Esophagus squamous epithelium (tissue), 5 donors: Measurements from ENCODE around the gene GK2. TPM values are rescaled to one million over a fixed set of nuclear protein-coding genes. Genes with fewer than 3 reads are reported as not detected.

Source experiments
- DNase-seq: peaks from one replicate; lab custom pipeline; 2025; lab: John Stamatoyannopoulos, UW
- H3K27ac ChIP-seq, 4 donors: fragments of 200-600 bp; sonication (generic); one replicate each; pipeline ENCODE4 v1.5.1; 2016 to 2019; ENCODE audit warnings: mild to moderate bottlenecking in 1 of 4
- H3K27me3 ChIP-seq, 4 donors: fragments of 200-600 bp; sonication (generic); 1 replicate in 3 of 4; 2 replicates in 1 of 4; pipeline versions ENCODE4 v1.5.1 to v1.6.0; 2017 to 2021; ENCODE audit warnings: antibody characterized with exemption in 1 of 4
- H3K36me3 ChIP-seq, 3 donors: fragments of 200-600 bp; sonication (generic); one replicate each; pipeline ENCODE4 v1.5.1; 2016 to 2019
- H3K4me1 ChIP-seq, 3 donors: fragments of 200-600 bp; sonication (generic); one replicate each; pipeline ENCODE4 v1.5.1; 2017 to 2019
- H3K4me3 ChIP-seq, 4 donors: fragments of 200-600 bp; sonication (generic); 1 replicate in 3 of 4; 2 replicates in 1 of 4; pipeline ENCODE4 v1.5.1; 2016 to 2019; ENCODE audit warnings: mild to moderate bottlenecking in 2 of 4, moderate library complexity in 1 of 4
- H3K9me3 ChIP-seq, 3 donors: fragments of 200-600 bp; sonication (generic); one replicate each; pipeline ENCODE4 v1.5.1; 2016 to 2019
- POLR2A ChIP-seq, 4 donors: fragments of 450-650 bp; IDR thresholded peaks; one replicate each; pipeline ENCODE4 v1.6.1; 2017; ENCODE audit warnings: antibody characterized with exemption in 4 of 4, mild to moderate bottlenecking in 4 of 4, moderate library complexity in 3 of 4
- WGBS, 2 donors: methylation state at CpG; one replicate each; pipeline ENCODE4 v1.1.5; 2018; 5-methylcytosine and 5-hydroxymethylcytosine counted together
- intact Hi-C: fragments of 100-400 bp; cut with DNase I; formaldehyde crosslinking; loops from one replicate; pipeline ENCODE4 v1.15.0; 2022
- total RNA-seq, 4 donors: library from RNA; depleted of rRNA; stranded (reverse); fragments of >200 nt; gene quantifications; one replicate each; pipeline ENCODE4 v1.1.0, GENCODE V29; 2016
- TF ChIP-seq, protein P1 (sequence below), 6 experiments: fragments of 450-650 bp in 4 of 6; fragments of 200-600 bp in 2 of 6; sonication (generic) in 2 of 6; IDR thresholded peaks; one replicate each; pipeline ENCODE4 v1.5.1; 2016 to 2019; ENCODE audit warnings: antibody characterized with exemption in 6 of 6, mild to moderate bottlenecking in 4 of 6, moderate library complexity in 4 of 6
- donor health status: DM: yes; HTN: yes; CAD: no.

The GK2 gene
- not detected for total RNA-seq

DNA sequence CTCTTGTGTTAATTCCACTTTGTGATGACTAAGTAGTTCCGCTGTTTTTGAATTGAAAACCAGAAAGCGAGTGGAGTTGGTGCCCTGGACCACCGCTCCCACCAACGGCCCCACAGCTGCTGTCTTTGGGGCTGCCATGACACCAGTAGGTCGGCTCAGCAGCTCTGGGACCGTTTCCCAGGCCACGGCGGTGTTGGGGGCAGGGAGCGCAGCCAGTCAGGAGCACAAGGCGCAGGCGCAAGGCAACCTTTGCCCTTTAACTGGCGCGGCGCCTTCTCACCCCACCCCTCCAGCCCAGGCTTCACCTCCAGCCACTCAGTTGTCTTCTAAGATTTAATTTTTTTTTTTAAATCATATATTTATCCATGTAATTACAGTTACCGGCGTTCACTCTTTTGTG lies at the start of gene GK2:
Gene GK2 (minus strand): TSS at position 166 of the 400 bp plus-strand sequence. CDS start 28 bp downstream, at position 138.
- no peak within 1 kb of the TSS for H3K27ac ChIP-seq
- intact Hi-C loops: no loop called here
- 89 to 91% methylated on average over 14 to 16 of the region's 16 CpGs for WGBS, 2 donors

DNA sequence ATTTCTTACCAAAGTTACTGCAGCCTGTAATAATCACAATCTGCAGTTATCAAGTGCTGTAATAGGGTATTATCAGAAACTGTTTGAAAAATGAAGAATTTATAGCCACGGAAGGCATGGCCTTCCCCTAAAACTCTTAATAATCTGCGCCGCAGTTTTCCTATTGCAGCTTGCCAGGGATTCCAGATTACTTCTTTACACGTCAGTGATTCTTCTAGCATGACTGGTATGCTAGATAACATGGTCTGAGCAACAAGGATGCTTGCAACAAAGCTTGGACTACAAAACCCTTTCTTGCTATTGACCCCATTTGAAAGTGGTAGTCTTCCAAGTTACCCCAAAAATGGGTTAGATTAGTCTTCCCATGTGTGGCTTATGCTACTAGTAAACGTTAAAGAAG lies 47.2 kb upstream of the GK2 start:
- intact Hi-C loops: no loop called here
- H3K4me1 ChIP-seq: no peaks in the 10 kb centered on the region
- no peaks in the 10 kb centered on the region for H3K27me3 ChIP-seq
- H3K36me3 ChIP-seq: no peaks in the 10 kb centered on the region
- no peaks in the 10 kb centered on the region for H3K9me3 ChIP-seq
- DNase-seq: no peak
- no peak overlapping the region for H3K27ac ChIP-seq
- WGBS, 2 donors: 59 to 68% methylated on average over 5 of the region's 5 CpGs
- H3K4me3 ChIP-seq: no peak overlapping the region
- no peak for TF ChIP-seq POLR2A (IDR thresholded peaks at IDR 0.05)
- TF ChIP-seq, protein P1, sequence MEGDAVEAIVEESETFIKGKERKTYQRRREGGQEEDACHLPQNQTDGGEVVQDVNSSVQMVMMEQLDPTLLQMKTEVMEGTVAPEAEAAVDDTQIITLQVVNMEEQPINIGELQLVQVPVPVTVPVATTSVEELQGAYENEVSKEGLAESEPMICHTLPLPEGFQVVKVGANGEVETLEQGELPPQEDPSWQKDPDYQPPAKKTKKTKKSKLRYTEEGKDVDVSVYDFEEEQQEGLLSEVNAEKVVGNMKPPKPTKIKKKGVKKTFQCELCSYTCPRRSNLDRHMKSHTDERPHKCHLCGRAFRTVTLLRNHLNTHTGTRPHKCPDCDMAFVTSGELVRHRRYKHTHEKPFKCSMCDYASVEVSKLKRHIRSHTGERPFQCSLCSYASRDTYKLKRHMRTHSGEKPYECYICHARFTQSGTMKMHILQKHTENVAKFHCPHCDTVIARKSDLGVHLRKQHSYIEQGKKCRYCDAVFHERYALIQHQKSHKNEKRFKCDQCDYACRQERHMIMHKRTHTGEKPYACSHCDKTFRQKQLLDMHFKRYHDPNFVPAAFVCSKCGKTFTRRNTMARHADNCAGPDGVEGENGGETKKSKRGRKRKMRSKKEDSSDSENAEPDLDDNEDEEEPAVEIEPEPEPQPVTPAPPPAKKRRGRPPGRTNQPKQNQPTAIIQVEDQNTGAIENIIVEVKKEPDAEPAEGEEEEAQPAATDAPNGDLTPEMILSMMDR (IDR thresholded peaks at IDR 0.05): no peak

More for the DNA sequence above, at the start of gene GK2:
- no peak within 1 kb of the TSS for H3K4me3 ChIP-seq
- no peaks in the 10 kb centered on the region for H3K9me3 ChIP-seq
- no peaks in the 10 kb centered on the region for H3K4me1 ChIP-seq
- TF ChIP-seq, protein P1 (IDR thresholded peaks at IDR 0.05): no peak
- no peak for TF ChIP-seq POLR2A (IDR thresholded peaks at IDR 0.05)
- H3K27me3 ChIP-seq: no peaks in the 10 kb centered on the region
- DNase-seq: no peak
- no peaks in the 10 kb centered on the region for H3K36me3 ChIP-seq

DNA sequence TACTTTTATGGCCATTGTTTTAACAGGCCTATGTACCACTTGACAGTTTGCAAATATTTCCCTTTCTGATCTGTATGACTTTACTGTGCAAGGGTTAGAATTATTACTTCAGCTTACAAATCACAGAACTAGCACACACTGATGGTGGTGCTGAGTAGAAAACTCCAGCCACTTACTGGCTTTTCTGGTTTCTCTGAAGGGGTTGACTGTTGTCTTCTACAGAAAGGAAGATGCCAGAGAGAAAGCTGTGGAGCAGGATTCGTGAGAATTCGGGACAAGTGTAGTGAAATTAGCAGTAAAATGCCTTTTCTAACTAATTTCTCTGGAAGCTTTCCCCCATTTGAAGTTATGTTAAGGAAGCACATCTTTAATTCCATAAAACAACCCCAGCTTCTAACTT lies 46.6 kb upstream of the GK2 start:
- Histone ChIP-seq H3K4me1 (no peaks in the 10 kb centered on the region), H3K27ac (no peak overlapping the region), H3K36me3 (no peaks in the 10 kb centered on the region), H3K27me3 (no peaks in the 10 kb centered on the region), H3K9me3 (no peaks in the 10 kb centered on the region), H3K4me3 (no peak overlapping the region)
- intact Hi-C loops: no loop called here
- DNase-seq: no peak
- WGBS, 2 donors: 40 to 64% methylated on average over 2 of the region's 2 CpGs
- TF ChIP-seq, protein P1 (IDR thresholded peaks at IDR 0.05): no peak
- TF ChIP-seq POLR2A (IDR thresholded peaks at IDR 0.05): no peak

DNA sequence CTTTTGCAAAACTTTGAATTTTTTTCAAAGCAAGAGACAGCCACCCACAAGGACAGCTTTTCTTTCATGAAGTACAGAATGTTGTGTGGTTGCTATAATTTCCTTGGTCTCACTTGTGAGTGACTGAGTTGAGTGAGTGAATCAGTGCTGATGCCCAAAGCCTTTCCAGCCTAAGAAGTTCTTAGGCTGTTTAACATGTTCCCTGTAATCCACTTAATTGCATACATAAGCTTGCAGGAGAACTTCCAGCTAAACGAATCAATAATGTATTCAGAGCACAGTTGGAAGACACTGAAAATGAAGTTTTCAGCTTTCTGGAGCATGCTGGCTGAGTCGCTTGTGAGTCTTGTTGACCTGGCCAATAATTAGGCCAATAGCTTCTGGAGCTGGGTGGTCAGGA lies 42.0 kb upstream of the GK2 start:
- H3K36me3 ChIP-seq: no peaks in the 10 kb centered on the region
- H3K9me3 ChIP-seq: no peaks in the 10 kb centered on the region
- WGBS, 2 donors: 64 to 66% methylated on average over 2 of the region's 2 CpGs
- no peak overlapping the region for H3K27ac ChIP-seq
- H3K4me1 ChIP-seq: no peaks in the 10 kb centered on the region
- H3K27me3 ChIP-seq: no peaks in the 10 kb centered on the region
- no peak for DNase-seq
- no peak overlapping the region for H3K4me3 ChIP-seq
- no peak for TF ChIP-seq POLR2A (IDR thresholded peaks at IDR 0.05)
- TF ChIP-seq, protein P1 (IDR thresholded peaks at IDR 0.05): no peak
- intact Hi-C loops: no loop called here

DNA sequence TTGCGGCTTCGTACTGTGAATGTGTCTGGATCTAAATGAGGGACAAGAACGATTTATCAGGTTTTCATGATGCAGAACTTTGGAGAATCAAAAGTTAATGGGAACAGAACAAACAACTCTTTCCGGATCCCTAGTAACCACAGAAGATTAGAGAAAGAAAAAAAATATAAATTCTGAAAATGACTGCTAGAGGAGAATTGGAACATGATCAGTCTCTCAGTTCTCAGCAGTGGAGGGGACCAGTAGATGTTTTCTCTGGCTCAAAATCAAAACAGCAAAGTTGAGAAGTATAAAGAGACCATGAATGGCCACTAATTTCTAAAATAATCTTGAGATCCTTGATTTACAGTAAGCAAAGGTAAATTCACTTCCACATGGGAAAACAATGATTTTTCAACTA lies 38.1 kb upstream of the GK2 start:
- no peak overlapping the region for H3K4me3 ChIP-seq
- no peaks in the 10 kb centered on the region for H3K4me1 ChIP-seq
- no peak for DNase-seq
- WGBS, 2 donors: 77 to 85% methylated on average over 4 of the region's 4 CpGs
- no peaks in the 10 kb centered on the region for H3K36me3 ChIP-seq
- no peak for TF ChIP-seq POLR2A (IDR thresholded peaks at IDR 0.05)
- TF ChIP-seq, protein P1 (IDR thresholded peaks at IDR 0.05): no peak
- H3K27me3 ChIP-seq: no peaks in the 10 kb centered on the region
- no peaks in the 10 kb centered on the region for H3K9me3 ChIP-seq
- intact Hi-C loops: no loop called here
- no peak overlapping the region for H3K27ac ChIP-seq
